GM12874 (cell line): Measurements from ENCODE around the gene MTA3.

ENCODE experiments used
- CTCF ChIP-seq: IDR thresholded peaks from 2 replicates; pipeline ENCODE4 v1.5.1; 2011; ENCODE audit warnings: low read depth, mild to moderate bottlenecking, control low read depth, low read length, moderate library complexity; ENCODE audit not compliant: insufficient read depth

Gene MTA3

GRCh38 chr2:42618972-42619371, 50.5 kb downstream of the MTA3 start:
- no peak for TF ChIP-seq CTCF

GRCh38 chr2:42622943-42623676, 54.7 kb downstream of the MTA3 start:
- no peak for TF ChIP-seq CTCF

GRCh38 chr2:42624047-42624446, 55.6 kb downstream of the MTA3 start:
- no peak for TF ChIP-seq CTCF

GRCh38 chr2:42636934-42637333, 68.5 kb downstream of the MTA3 start:
- no peak for TF ChIP-seq CTCF

GRCh38 chr2:42638080-42638784, 69.8 kb downstream of the MTA3 start:
- no peak for TF ChIP-seq CTCF

- TF ChIP-seq CTCF = no peak
Measured at GRCh38 chr2:42639340-42640077, 71.1 kb downstream of the MTA3 start.

GRCh38 chr2:42640261-42640660, 71.8 kb downstream of the MTA3 start:
- TF ChIP-seq CTCF = no peak
